Stimulated activated naive CD4-positive, alpha-beta T cell (primary cell): ENCODE results near the gene THRAP3.
"Not testable (repeated sequence)": the region's sequence is repeated elsewhere in the genome, so short reads cannot be mapped to it uniquely, and the experiment has no call there.

ENCODE experiments used
- DNase-seq, 6 experiments: peaks; one replicate each; lab custom pipeline; 2025; lab: John Stamatoyannopoulos, UW

THRAP3 gene

DNA sequence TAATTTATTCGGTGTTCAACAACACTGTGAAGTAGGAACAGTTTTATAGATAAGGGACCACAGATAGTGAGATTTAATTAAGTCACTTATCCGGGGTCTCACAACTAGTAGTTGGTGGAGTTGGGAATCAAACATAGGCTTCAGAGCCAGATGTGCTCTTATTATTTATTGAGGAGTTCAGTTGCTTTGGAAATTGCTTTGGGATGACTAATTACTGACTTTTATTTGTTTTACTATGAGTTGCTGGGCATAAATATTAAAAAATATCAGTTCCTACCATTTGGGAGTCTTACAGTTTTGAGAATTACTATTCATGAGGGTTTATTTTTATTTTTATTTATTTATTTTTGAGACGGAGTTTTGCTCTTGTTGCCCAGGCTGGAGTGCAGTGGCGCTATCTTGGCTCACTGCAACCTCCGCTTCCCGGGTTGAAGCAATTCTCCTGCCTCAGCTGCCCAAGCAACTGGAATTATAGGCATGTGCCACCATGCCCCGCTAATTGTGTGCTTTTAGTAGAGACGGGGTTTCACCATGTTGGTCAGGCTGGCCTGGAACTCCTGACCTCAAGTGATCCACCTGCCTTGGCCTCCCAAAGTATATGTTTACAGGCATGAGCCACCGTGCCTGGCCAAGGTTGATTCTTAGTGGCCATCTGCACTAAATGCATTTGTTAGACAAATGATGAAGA, 27.7 kb downstream of the THRAP3 start:
- no peak for DNase-seq

- not testable (repeated sequence) for DNase-seq
These were observed 28.2 kb downstream of the THRAP3 start for GRCh38 chr1:36252482-36252824.

DNA sequence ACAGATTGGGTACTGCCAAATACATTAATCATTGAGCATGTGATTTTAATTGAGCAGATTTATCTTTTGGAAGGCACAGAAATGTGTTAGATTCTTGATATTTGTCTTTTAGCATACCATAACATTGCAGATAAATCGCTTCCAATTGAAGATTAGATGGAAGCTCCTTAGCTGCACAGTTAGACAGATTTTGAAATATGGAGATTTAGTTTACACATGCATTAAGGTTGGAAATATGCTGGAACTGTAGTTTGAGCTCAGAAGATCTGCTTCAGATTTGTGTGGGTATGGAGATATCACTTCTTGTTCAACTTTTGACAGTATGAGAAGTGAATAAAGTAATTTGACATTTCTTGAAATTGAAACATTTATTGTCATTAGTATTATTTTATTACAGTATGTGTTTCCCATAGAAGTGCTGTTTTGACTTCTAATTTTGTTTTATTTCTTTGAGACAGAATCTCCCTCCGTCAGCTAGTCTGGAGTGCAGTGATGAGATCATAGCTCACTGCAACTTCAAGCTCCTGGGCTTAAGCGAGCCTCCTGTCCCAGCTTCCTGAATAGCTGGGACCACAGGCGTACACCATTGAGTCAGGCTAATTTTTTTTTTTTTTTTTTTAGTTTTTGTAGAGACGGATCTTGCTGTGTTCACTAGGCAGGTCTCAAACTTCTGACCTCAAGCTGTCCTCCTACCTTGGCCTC, 29.1 kb downstream of the THRAP3 start:
- DNase-seq = no peak

GRCh38 chr1:36256558-36257374, 32.5 kb downstream of the THRAP3 start:
- no peak for DNase-seq

DNA sequence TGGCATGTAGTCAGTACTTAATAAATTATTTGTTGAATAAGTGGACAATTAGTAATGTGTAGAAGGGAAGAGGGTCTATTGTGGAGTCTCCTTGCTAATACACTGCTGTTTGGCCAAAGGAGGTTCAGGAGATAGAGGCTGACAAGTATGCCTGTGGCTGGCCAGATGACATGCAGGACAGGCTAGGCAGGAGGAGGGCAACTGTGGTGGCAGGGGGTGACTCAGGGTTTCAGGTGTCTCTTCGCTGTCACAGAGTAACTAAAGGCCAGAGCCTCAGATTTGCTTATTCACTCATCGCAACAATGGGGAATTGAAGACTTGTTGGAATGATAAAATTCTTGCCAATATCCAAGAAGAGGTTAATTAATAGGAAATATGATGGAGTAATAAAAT, 33.1 kb downstream of the THRAP3 start:
- no peak for DNase-seq

GRCh38 chr1:36258960-36259344, 34.7 kb downstream of the THRAP3 start:
- no peak for DNase-seq

DNA sequence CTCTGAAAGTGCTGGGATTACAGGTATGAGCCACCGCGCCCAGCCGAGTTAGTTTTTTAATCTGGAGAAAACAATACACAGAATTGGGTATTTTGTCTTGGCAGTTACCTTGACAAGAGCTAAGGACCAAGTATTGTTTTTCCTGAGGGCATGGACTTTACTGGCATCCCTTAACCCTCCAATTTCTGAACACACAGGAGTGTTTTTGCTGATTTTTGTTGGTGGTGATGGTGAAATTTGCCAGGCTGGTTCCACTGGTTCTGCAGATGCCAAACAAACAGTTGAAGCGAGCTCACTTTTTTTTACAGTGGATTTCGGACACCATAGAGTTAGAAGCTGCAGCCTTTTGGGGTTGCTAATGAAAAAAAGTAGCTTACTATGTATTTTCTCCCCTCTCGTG, 44.7 kb downstream of the THRAP3 start:
- no peak for DNase-seq

- DNase-seq = no peak
These were observed 45.2 kb downstream of the THRAP3 start for GRCh38 chr1:36269408-36269838.

DNA sequence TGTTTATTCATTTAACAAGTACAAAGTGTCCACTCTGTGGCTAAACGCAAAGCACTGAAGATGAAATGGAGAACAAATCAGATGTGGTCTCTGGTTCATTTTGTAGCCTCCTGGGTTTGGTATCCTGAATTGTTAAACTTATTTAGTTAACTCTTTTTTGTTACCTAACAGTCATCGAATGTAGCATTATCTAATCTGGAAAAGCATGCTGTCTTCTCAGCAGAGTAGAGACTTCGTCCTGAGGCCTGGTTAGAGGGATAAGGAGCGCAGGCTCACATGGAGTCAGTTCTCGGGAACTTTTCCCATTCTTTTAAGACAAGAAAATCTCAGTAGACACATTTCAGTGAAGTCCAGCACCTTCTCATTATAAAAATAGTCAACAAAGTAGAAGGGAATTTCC, 48.8 kb downstream of the THRAP3 start:
- DNase-seq = no peak

- no peak for DNase-seq
These were observed 50.0 kb downstream of the THRAP3 start for GRCh38 chr1:36274201-36274600.

DNA sequence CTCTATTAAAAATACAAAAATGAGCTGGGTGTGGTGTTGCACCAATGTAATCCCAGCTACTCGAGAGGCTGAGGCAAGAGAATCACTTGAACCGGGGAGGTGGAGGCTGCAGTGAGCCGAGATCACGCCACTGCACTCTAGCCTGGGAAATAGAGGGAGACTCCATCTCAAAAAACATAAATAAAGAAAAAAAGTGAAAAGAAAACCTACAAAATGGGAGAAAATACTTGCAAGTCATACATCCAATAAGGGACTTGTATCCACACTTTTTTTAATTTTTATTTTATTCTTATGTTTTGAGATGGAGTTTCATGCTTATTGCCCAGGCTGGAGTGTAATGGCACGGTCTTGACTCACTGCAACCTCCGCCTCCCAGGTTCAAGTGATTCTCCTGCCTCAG, 52.4 kb downstream of the THRAP3 start:
- DNase-seq = no peak

DNA sequence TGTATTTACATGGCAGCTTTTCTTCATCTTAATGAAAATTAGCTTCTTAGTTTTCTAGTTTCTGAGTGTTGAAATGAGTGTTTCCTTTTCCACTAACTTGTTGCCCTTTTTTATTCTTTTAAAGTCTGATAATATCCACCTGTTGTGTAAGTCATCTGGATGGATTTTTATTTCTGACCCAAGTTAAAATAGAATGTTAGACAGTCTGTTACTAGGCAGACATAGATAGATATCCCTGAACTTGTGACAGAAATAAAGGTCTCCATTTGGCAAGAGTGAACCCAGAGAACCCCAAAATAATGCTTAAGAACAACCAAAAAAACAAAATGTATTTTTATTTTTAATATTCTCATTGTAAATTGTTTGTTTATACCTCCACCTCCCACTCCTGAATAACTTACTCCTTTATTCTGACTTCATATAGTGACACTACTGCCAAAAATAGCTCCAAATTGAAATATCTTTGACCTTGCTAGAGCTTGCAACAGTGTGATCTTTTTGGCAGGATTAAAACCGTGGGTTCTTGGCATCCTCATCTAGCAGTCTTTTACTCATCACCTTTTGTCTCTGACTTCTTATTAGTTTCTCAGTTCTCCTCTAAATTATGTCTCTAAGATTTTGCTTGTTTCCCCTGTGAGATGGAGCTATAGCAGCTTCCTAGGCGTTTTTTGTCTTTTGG, 55.0 kb downstream of the THRAP3 start:
- DNase-seq = no peak

- no peak for DNase-seq
These were observed 55.6 kb downstream of the THRAP3 start for GRCh38 chr1:36279789-36280296.

GRCh38 chr1:36284061-36284460, 59.8 kb downstream of the THRAP3 start:
- DNase-seq = no peak

- DNase-seq = no peak
These were observed 60.3 kb downstream of the THRAP3 start for GRCh38 chr1:36284517-36284916.

- peak in 5 of 6 experiments; percentile 54 to 78 (median 59) for DNase-seq
These were observed 61.3 kb downstream of the THRAP3 start for GRCh38 chr1:36285443-36286101.

- DNase-seq = no peak
These were observed 62.6 kb downstream of the THRAP3 start for GRCh38 chr1:36286802-36287201.

GRCh38 chr1:36287595-36287994, 63.4 kb downstream of the THRAP3 start:
- no peak for DNase-seq

GRCh38 chr1:36295390-36295789, 71.1 kb downstream of the THRAP3 start:
- DNase-seq = no peak

DNA sequence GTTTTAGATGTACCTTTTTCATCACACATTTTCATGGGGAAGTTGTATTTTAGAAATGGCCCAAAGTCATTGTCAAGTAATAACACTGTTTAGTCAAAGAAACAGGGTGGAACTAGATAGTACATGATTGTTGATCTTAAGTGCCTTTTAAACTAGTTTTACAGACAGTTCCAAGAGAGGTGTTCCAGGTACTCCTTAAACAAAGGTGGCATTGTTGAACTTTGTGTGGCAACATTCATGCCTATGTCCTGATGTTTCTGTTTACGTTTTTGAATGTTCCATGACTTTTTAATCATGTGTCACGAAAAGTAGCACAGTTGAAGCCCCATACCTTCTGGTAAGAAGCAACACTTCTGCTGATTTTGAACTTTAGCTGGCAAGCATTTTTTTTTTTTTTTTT, 72.8 kb downstream of the THRAP3 start:
- no peak for DNase-seq

DNA sequence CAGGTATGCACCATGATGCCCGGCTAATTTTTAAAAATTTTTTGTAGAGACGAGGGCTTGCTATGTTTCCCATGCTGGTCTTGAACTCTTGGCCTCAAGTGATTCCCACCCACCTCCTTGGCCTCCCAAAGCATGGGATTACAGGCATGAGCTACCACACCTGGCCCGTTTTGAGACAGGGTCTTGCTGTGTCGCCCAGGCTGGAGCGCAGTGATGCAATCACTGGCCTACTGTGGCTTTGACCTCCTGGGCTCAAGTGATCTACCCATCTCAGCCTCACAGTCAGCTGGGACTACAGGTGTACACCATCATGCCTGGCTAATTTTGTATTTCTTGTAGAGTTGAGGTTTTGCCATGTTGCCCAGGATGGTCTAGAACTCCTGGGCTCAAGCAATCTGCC, 74.4 kb downstream of the THRAP3 start:
- no peak for DNase-seq

- DNase-seq = no peak
These were observed 76.3 kb downstream of the THRAP3 start for GRCh38 chr1:36300526-36300925.
